Epithelial cell of proximal tubule (primary cell): ENCODE results near the gene TBX15. TPM values are rescaled to one million over a fixed set of nuclear protein-coding genes. Genes with fewer than 3 reads are reported as not detected.
"Not testable (repeated sequence)": the region's sequence is repeated elsewhere in the genome, so short reads cannot be mapped to it uniquely, and the experiment has no call there.

ENCODE experiments used
- DNase-seq: peaks from one replicate; pipeline ENCODE4 v3.0.0-alpha.2; 2011; ENCODE audit warnings: low read depth
- H3K4me3 ChIP-seq: 2 replicates; pipeline ENCODE4 v1.5.1; 2011; ENCODE audit warnings: low read depth, mild to moderate bottlenecking, low read length
- CTCF ChIP-seq: conservative IDR thresholded peaks from 2 replicates; pipeline ENCODE4 v1.5.1; 2012; ENCODE audit warnings: low read depth, mild to moderate bottlenecking, low read length
- total RNA-seq: library from RNA; depleted of rRNA; stranded (reverse); fragments of >200 nt; gene quantifications from 2 replicates; pipeline ENCODE4 v1.2.3, GENCODE V29; 2015

TBX15 gene
- total RNA-seq, 1 donor from 2014 or later = not detected

DNA sequence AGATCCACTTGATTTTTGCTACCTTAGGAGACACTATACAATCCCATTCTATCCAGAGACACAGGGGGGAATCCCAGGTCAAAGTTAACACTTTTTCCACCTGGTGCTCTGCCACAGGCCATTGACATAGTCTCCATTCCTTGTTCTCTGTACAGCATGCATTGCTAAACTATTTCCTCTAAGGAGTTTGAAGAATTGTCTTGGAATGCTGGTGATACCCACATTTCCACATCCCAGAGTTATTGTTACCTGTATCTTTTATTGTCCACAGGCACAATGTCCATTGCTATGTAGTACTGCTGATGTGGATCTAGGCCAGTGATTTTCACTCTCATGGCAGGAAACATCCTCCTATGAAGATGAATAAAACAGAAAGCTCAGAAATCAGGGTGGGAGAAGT, 61.9 kb downstream of the TBX15 start:
- no peak for DNase-seq
- H3K4me3 ChIP-seq = no peak overlapping the region
- TF ChIP-seq CTCF = no peak

DNA sequence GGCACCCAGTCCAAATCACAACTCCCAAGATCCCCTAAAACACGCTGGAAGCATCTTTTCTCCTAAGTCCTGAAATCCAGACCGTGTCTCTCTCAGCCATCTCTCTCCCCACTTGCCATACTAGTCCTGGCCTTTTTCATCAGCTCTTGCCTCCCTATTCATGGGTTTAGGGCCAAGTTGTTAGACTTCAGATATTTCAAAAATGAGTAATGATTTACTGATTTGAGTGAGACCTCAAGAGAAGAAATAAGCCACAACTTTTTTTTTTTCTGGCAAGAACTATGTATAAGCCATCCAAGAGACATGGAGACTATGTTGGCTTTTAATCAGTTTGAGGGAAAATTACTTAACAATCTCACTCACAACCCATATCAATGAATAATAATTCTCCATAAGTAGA, 62.5 kb downstream of the TBX15 start:
- DNase-seq = no peak
- no peak overlapping the region for H3K4me3 ChIP-seq
- TF ChIP-seq CTCF = no peak

- TF ChIP-seq CTCF = no peak
- DNase-seq = no peak
- no peak overlapping the region for H3K4me3 ChIP-seq
Observed at GRCh38 chr1:118923319-118923718, 64.8 kb downstream of the TBX15 start.

DNA sequence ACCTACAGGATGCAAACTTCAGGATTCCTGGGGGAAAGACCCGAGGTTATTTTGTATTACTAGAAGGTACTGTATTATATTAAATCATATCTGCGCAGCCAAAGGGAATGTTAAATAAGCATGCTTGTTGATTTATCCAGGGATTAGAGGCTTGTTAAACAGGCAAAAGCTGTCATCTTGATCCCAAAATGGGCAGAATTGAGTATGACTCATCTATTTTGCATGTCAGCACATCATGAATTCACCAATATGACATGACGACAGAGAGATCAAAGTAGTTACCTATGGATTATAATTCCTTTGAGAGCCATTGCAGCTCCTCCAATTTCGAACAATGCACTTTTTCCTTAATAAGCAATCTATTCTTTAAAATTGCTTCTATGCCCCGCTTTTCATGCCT, 66.1 kb downstream of the TBX15 start:
- DNase-seq = no peak
- no peak for TF ChIP-seq CTCF
- H3K4me3 ChIP-seq = no peak overlapping the region

DNA sequence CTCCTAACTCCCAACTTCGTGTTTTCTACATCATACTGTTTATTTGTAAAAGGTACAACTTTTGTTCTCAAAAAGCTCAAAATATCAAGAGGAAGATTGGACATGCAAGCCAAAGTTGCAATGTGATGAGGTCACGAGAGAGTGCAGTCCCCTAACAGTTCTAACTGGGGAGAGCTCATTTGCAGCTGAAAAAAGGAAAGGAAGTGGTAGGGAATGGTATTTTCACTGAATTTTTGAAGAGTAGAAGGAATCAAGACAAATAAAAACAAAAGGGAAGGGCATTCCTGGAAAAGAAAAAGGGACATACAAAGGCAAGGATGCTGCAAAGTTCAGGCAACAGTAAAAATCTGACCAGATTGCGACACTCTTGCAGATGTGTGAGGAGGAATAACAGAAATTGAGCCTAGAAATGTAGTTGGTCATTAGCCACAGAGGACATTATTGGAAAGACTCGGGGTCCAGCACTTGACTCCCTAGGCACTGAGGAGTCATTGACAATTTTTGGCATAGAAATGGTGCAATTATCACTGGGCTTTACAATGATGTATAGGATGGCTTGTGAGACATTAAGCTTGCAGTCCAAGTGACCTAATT, 67.9 kb downstream of the TBX15 start:
- H3K4me3 ChIP-seq = no peak overlapping the region
- TF ChIP-seq CTCF = no peak
- no peak for DNase-seq

GRCh38 chr1:118918940-118919259, 69.2 kb downstream of the TBX15 start:
- no peak overlapping the region for H3K4me3 ChIP-seq
- TF ChIP-seq CTCF = no peak
- no peak for DNase-seq

GRCh38 chr1:118918230-118918939, 69.8 kb downstream of the TBX15 start:
- no peak overlapping the region for H3K4me3 ChIP-seq
- DNase-seq = no peak
- TF ChIP-seq CTCF = no peak

DNA sequence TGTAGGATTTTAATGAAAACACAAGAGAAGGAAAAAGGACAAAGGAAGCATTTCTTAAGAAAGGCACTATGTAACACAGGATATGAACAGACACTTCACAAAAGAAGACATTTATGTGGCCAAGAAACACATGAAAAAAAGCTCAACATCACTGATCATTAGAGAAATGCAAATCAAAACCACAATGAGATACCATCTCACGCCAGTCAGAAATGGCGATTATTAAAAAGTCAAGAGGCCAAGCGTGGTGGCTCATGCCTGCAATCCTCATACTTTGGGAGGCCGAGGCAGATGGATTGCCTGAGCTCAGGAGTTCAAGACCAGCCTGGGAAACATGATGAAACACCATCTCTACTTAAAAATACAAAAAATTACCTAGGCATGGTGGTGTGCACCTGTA, 71.8 kb downstream of the TBX15 start:
- DNase-seq, H3K4me3 ChIP-seq: not testable (repeated sequence)
